HG02840 (cell line): ENCODE measurements around the gene GRAMD1B.

ENCODE experiments used
- ATAC-seq: cut with Tn5 transposase; IDR thresholded peaks from one replicate; pipeline ENCODE4 v1.9.1; 2021; ENCODE audit warnings: mild to moderate bottlenecking, moderate library complexity, moderate number of reproducible peaks; ENCODE audit not compliant: unreplicated experiment, low FRiP score

Gene GRAMD1B

DNA sequence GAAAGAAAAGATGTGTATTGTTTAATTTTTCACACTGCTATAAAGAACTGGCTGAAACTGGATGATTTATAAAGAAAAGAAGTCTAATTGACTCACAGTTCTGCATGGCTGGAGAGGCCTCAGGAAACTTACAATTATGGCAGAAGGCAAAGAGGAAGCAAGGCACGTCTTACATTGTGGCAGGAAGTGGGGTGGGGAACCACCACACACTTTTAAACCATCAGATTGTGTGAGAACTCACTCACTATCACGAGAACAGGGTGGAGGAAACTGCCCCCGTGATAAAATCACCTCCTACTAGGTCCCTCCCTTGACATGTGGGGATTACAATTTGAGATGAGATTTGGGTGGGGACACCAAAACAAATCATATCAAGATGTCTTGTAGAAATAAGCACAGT is 229.9 kb downstream of the GRAMD1B start:
- ATAC-seq, result peak; percentile 74

DNA sequence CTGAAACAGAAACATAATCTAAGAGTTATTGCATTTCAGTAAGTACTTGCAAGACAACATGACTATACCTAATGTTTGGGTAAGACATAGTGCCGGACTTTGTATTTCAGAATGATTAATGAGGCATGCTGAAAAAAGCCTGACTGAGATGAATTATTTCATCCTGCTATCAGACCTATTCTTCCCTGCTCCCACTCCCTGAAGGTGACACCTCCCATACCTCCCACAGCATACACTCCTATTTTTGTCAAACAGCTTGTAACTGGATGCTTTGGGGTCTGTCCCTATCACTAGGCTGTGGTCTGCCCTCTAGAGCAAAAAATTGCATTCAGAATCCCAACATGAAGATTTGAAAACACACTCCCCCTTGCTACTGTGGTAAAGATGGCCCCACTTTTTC is 235.2 kb downstream of the GRAMD1B start:
- ATAC-seq, result no peak

- ATAC-seq, result no peak
These were observed 240.0 kb downstream of the GRAMD1B start for GRCh38 chr11:123670081-123670480.

DNA sequence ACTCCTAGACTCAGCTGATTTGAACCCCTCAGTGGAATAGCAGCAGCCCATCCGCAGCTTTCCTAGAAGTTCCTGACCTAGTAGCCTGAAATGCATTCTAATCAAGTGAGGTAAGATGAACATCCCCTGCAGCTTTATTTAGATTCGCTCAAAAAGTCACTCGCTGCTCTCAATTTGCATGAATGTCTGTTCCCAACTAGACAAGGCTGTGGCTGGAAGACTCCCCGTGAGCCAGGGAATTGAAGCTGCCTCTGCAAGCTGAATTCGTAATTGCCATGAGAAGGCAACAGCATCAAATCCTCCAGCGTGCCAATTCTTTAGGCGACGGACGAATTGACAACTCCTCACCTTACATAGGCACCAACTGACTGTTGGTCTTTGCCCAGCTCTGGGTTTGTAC is 241.5 kb downstream of the GRAMD1B start:
- no peak for ATAC-seq

DNA sequence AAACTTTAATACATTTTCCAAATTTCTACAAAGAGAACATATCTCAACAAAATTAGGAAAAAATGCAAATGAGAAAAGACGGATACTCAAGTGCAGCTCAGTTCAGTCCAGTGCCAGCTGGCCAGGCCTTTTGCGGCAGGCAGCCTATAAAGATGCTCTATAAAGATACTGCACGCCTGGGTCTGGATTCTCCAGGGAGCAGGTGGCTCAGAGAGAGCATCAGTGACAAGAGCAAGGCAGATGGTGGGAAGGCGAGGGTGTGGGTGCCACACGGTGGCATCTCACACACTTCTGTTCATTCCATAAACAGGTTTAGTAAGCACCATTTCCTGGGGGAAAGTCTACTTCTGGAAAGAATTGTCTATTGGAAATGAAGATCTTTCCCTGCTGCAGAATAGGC is 242.5 kb downstream of the GRAMD1B start:
- no peak for ATAC-seq

GRCh38 chr11:123674297-123674696 is 244.2 kb downstream of the GRAMD1B start:
- ATAC-seq, result no peak
